Endometrial microvascular endothelial cells (primary cell): ENCODE results near the gene YWHAE. TPM values are rescaled to one million over a fixed set of nuclear protein-coding genes. Genes with fewer than 3 reads are reported as not detected.

ENCODE experiments used
- in situ Hi-C: cut with HindIII; loops from 2 replicates; pipeline ENCODE4 v1.10.0; 2017; ENCODE audit warnings: low sequenced_read_pairs, low pct_unique_long_range_greater_than_20kb; ENCODE audit errors: inconsistent ontology term
- total RNA-seq: library from RNA; depleted of rRNA; stranded (reverse); fragments of >200 nt; gene quantifications from one replicate; pipeline ENCODE4 v1.2.3, GENCODE V29; 2015; ENCODE audit errors: inconsistent ontology term

The YWHAE gene
- total RNA-seq, 1 donor from 2014 or later: 1,054 TPM

- in situ Hi-C loops: no loop called here
These were observed 95.5 kb downstream of the YWHAE start for GRCh38 chr17:1304522-1304921.

- in situ Hi-C loops: no loop called here
These were observed 97.3 kb downstream of the YWHAE start for GRCh38 chr17:1302761-1303160.

GRCh38 chr17:1301546-1301945 lies 98.5 kb downstream of the YWHAE start:
- in situ Hi-C loops: no loop called here

GRCh38 chr17:1300371-1300905 lies 99.6 kb downstream of the YWHAE start:
- in situ Hi-C loops: no loop called here

GRCh38 chr17:1299552-1300370 lies 100.3 kb downstream of the YWHAE start:
- in situ Hi-C loops: no loop called here

- in situ Hi-C loops: no loop called here
These were observed 101.4 kb downstream of the YWHAE start for GRCh38 chr17:1298606-1299005.

Other genes starting within 250 kb of the YWHAE start
- gene ABR, start 220.2 kb downstream of the YWHAE start, total RNA-seq: 63.0 TPM
- not detected for gene BHLHA9, start 129.8 kb downstream of the YWHAE start, total RNA-seq
- gene TRARG1, start 120.6 kb downstream of the YWHAE start, total RNA-seq: not detected
- 96.0 TPM for gene CRK, start 56.0 kb upstream of the YWHAE start, total RNA-seq
- gene MYO1C, start 92.5 kb upstream of the YWHAE start, total RNA-seq: 167 TPM
- 71.6 TPM for gene INPP5K, start 116.4 kb upstream of the YWHAE start, total RNA-seq
- gene PITPNA, start 162.6 kb upstream of the YWHAE start, total RNA-seq: 39.1 TPM
- gene SLC43A2, start 228.6 kb upstream of the YWHAE start, total RNA-seq: 47.9 TPM
- gene SCARF1, start 245.5 kb upstream of the YWHAE start, total RNA-seq: 120 TPM
- gene RILP, start 249.6 kb upstream of the YWHAE start, total RNA-seq: 22.0 TPM